Bronchus fibroblast of lung (primary cell): ENCODE results near the gene VRK2. TPM values are rescaled to one million over a fixed set of nuclear protein-coding genes. Genes with fewer than 3 reads are reported as not detected.

ENCODE experiments used
- total RNA-seq: library from RNA; depleted of rRNA; stranded (reverse); fragments of >200 nt; gene quantifications from 2 replicates; pipeline ENCODE4 v1.2.3, GENCODE V29; 2015

Gene VRK2
- 17.1 and 19.7 TPM in 2 replicates for total RNA-seq

GRCh38 chr2:58046585-58047372 lies at the start of gene VRK2:
TSS of gene VRK2 (plus strand) at chr2:58046806. CDS start at chr2:58048832, 2,026 bp downstream.

Other genes starting within 250 kb of the VRK2 start
- gene FANCL, start 194.5 kb downstream of the VRK2 start, total RNA-seq, result 13.2 and 19.5 TPM in 2 replicates